ENCODE measurements around the gene OGDH. TPM values are rescaled to one million over a fixed set of nuclear protein-coding genes. Genes with fewer than 3 reads are reported as not detected.
"Not testable (repeated sequence)": the region's sequence is repeated elsewhere in the genome, so short reads cannot be mapped to it uniquely, and the experiment has no call there.

OGDH gene
- total and polyA plus RNA-seq, 9 donors, result 42.9 to 69.3 (median 59.8) TPM

- H3K36me3 ChIP-seq (ENCODE audit: control insufficient read depth, insufficient read depth, low read length), result peaks cover 59% of the 10 kb centered on the region
- H3K9me3 ChIP-seq (replicated peaks; ENCODE audit: control insufficient read depth, low read depth, low read length); H3K27ac ChIP-seq (ENCODE audit: low read length); DNase-seq; H3K27me3 ChIP-seq (ENCODE audit: control insufficient read depth, insufficient read depth, low read length); H3K4me3 ChIP-seq (ENCODE audit: low read length); H3K4me1 ChIP-seq (ENCODE audit: control insufficient read depth, insufficient read depth, low read length): not testable (repeated sequence)
- 95% methylated on average over 7 of the region's 10 CpGs for WGBS (ENCODE audit: insufficient coverage)
These were observed 97.0 kb downstream of the OGDH start for GRCh38 chr7:44703391-44703790.

- WGBS (ENCODE audit: insufficient coverage), result no CpG with 5 or more reads among the region's 1 CpG
These were observed 97.5 kb downstream of the OGDH start for GRCh38 chr7:44703921-44704320.

GRCh38 chr7:44705434-44705833 lies 99.0 kb downstream of the OGDH start:
- no peaks in the 10 kb centered on the region for H3K9me3 ChIP-seq (replicated peaks; ENCODE audit: control insufficient read depth, low read depth, low read length)
- no peak overlapping the region for H3K27ac ChIP-seq (ENCODE audit: low read length)
- 100% methylated on average over 1 of the region's 3 CpGs for WGBS (ENCODE audit: insufficient coverage)
- no peaks in the 10 kb centered on the region for H3K4me1 ChIP-seq (ENCODE audit: control insufficient read depth, insufficient read depth, low read length)
- H3K36me3 ChIP-seq (ENCODE audit: control insufficient read depth, insufficient read depth, low read length), result peaks cover 54% of the 10 kb centered on the region
- no peaks in the 10 kb centered on the region for H3K27me3 ChIP-seq (ENCODE audit: control insufficient read depth, insufficient read depth, low read length)
- DNase-seq, result no peak
- no peak overlapping the region for H3K4me3 ChIP-seq (ENCODE audit: low read length)

More at GRCh38 chr7:44703921-44704320, 97.5 kb downstream of the OGDH start:
- Histone ChIP-seq H3K27me3 (ENCODE audit: control insufficient read depth, insufficient read depth, low read length) (no peaks in the 10 kb centered on the region), H3K4me3 (ENCODE audit: low read length) (no peak overlapping the region), H3K36me3 (ENCODE audit: control insufficient read depth, insufficient read depth, low read length) (peaks cover 59% of the 10 kb centered on the region), H3K9me3 (replicated peaks; ENCODE audit: control insufficient read depth, low read depth, low read length) (no peaks in the 10 kb centered on the region), H3K27ac (ENCODE audit: low read length) (no peak overlapping the region), H3K4me1 (ENCODE audit: control insufficient read depth, insufficient read depth, low read length) (no peaks in the 10 kb centered on the region)
- peak; percentile 51 for DNase-seq

GRCh38 chr7:44706788-44707557 lies 100.5 kb downstream of the OGDH start:
- no peaks in the 10 kb centered on the region for H3K27me3 ChIP-seq (ENCODE audit: control insufficient read depth, insufficient read depth, low read length)
- no peaks in the 10 kb centered on the region for H3K9me3 ChIP-seq (replicated peaks; ENCODE audit: control insufficient read depth, low read depth, low read length)
- no peaks in the 10 kb centered on the region for H3K4me1 ChIP-seq (ENCODE audit: control insufficient read depth, insufficient read depth, low read length)
- H3K27ac ChIP-seq (ENCODE audit: low read length), result no peak overlapping the region
- peaks cover 40% of the 10 kb centered on the region for H3K36me3 ChIP-seq (ENCODE audit: control insufficient read depth, insufficient read depth, low read length)
- H3K4me3 ChIP-seq (ENCODE audit: low read length), result no peak overlapping the region
- DNase-seq, result no peak
- WGBS (ENCODE audit: insufficient coverage), result 93% methylated on average over 16 of the region's 20 CpGs

GRCh38 chr7:44707558-44708230 lies 101.3 kb downstream of the OGDH start:
- no peaks in the 10 kb centered on the region for H3K9me3 ChIP-seq (replicated peaks; ENCODE audit: control insufficient read depth, low read depth, low read length)
- DNase-seq, result no peak
- peaks cover 36% of the 10 kb centered on the region for H3K36me3 ChIP-seq (ENCODE audit: control insufficient read depth, insufficient read depth, low read length)
- H3K4me3 ChIP-seq (ENCODE audit: low read length), result no peak overlapping the region
- H3K4me1 ChIP-seq (ENCODE audit: control insufficient read depth, insufficient read depth, low read length), result no peaks in the 10 kb centered on the region
- 87% methylated on average over 16 of the region's 21 CpGs for WGBS (ENCODE audit: insufficient coverage)
- no peaks in the 10 kb centered on the region for H3K27me3 ChIP-seq (ENCODE audit: control insufficient read depth, insufficient read depth, low read length)
- no peak overlapping the region for H3K27ac ChIP-seq (ENCODE audit: low read length)

GRCh38 chr7:44709011-44709915 lies 102.8 kb downstream of the OGDH start:
- DNase-seq, result no peak
- 79% methylated on average over 15 of the region's 19 CpGs for WGBS (ENCODE audit: insufficient coverage)
- Histone ChIP-seq H3K27ac (ENCODE audit: low read length) (no peak overlapping the region), H3K9me3 (replicated peaks; ENCODE audit: control insufficient read depth, low read depth, low read length) (no peaks in the 10 kb centered on the region), H3K4me3 (ENCODE audit: low read length) (no peak overlapping the region), H3K27me3 (ENCODE audit: control insufficient read depth, insufficient read depth, low read length) (no peaks in the 10 kb centered on the region), H3K36me3 (ENCODE audit: control insufficient read depth, insufficient read depth, low read length) (peaks cover 30% of the 10 kb centered on the region), H3K4me1 (ENCODE audit: control insufficient read depth, insufficient read depth, low read length) (peaks cover 4% of the 10 kb centered on the region)

- peaks cover 4% of the 10 kb centered on the region for H3K4me1 ChIP-seq (ENCODE audit: control insufficient read depth, insufficient read depth, low read length)
- no peak overlapping the region for H3K27ac ChIP-seq (ENCODE audit: low read length)
These were observed 103.6 kb downstream of the OGDH start for GRCh38 chr7:44709945-44710596.

GRCh38 chr7:44711528-44711927 lies 105.1 kb downstream of the OGDH start:
- H3K27ac ChIP-seq (ENCODE audit: low read length), result no peak overlapping the region
- DNase-seq, result no peak
- WGBS (ENCODE audit: insufficient coverage), result 54% methylated on average over 5 of the region's 5 CpGs

More at GRCh38 chr7:44709945-44710596, 103.6 kb downstream of the OGDH start:
- Histone ChIP-seq H3K36me3 (ENCODE audit: control insufficient read depth, insufficient read depth, low read length) (peaks cover 30% of the 10 kb centered on the region), H3K9me3 (replicated peaks; ENCODE audit: control insufficient read depth, low read depth, low read length) (no peaks in the 10 kb centered on the region), H3K4me3 (ENCODE audit: low read length) (no peak overlapping the region), H3K27me3 (ENCODE audit: control insufficient read depth, insufficient read depth, low read length) (no peaks in the 10 kb centered on the region)
- no peak for DNase-seq
- 87% methylated on average over 10 of the region's 10 CpGs for WGBS (ENCODE audit: insufficient coverage)

GRCh38 chr7:44712012-44712411 lies 105.6 kb downstream of the OGDH start:
- Histone ChIP-seq H3K27me3 (ENCODE audit: control insufficient read depth, insufficient read depth, low read length) (no peaks in the 10 kb centered on the region), H3K36me3 (ENCODE audit: control insufficient read depth, insufficient read depth, low read length) (peaks cover 28% of the 10 kb centered on the region), H3K9me3 (replicated peaks; ENCODE audit: control insufficient read depth, low read depth, low read length) (no peaks in the 10 kb centered on the region), H3K4me3 (ENCODE audit: low read length) (no peak overlapping the region), H3K27ac (ENCODE audit: low read length) (no peak overlapping the region), H3K4me1 (ENCODE audit: control insufficient read depth, insufficient read depth, low read length) (peaks cover 4% of the 10 kb centered on the region)
- WGBS (ENCODE audit: insufficient coverage), result 48% methylated on average over 5 of the region's 5 CpGs
- DNase-seq, result no peak

More at GRCh38 chr7:44711528-44711927, 105.1 kb downstream of the OGDH start:
- Histone ChIP-seq H3K4me3 (ENCODE audit: low read length) (no peak overlapping the region), H3K27me3 (ENCODE audit: control insufficient read depth, insufficient read depth, low read length) (no peaks in the 10 kb centered on the region), H3K9me3 (replicated peaks; ENCODE audit: control insufficient read depth, low read depth, low read length) (no peaks in the 10 kb centered on the region), H3K36me3 (ENCODE audit: control insufficient read depth, insufficient read depth, low read length) (peaks cover 30% of the 10 kb centered on the region), H3K4me1 (ENCODE audit: control insufficient read depth, insufficient read depth, low read length) (peaks cover 4% of the 10 kb centered on the region)
